Neuronal stem cell (in vitro differentiated cells): ENCODE data around the gene TOR3A.

Experiments used
- DNase-seq: peaks from one replicate; pipeline ENCODE4 v3.0.0-alpha.2; 2013; ENCODE audit warnings: low spot score
- H2AFZ ChIP-seq: one replicate; pipeline ENCODE4 v1.6.1; 2013; ENCODE audit warnings: mild to moderate bottlenecking, low read length, inconsistent platforms
- H2AK5ac ChIP-seq: 2 replicates; pipeline ENCODE4 v1.6.1; 2013; ENCODE audit warnings: low read depth, mild to moderate bottlenecking, inconsistent platforms, low read length, moderate library complexity, mixed read lengths
- H2BK120ac ChIP-seq: 2 replicates; pipeline ENCODE4 v1.6.1; 2013; ENCODE audit warnings: low read depth, mild to moderate bottlenecking, inconsistent platforms, low read length, moderate library complexity, mixed read lengths
- H2BK12ac ChIP-seq: one replicate; pipeline ENCODE4 v1.6.1; 2013; ENCODE audit warnings: low read length, inconsistent platforms
- H2BK15ac ChIP-seq: 2 replicates; pipeline ENCODE4 v1.6.1; 2013; ENCODE audit warnings: mild to moderate bottlenecking, low read length, inconsistent platforms, mixed read lengths
- H2BK5ac ChIP-seq: one replicate; pipeline ENCODE4 v1.6.1; 2013; ENCODE audit warnings: inconsistent platforms, mild to moderate bottlenecking, low read length, moderate library complexity
- H3K14ac ChIP-seq: one replicate; pipeline ENCODE4 v1.6.1; 2013; ENCODE audit warnings: low read length, inconsistent platforms
- H3K18ac ChIP-seq: 2 replicates; pipeline ENCODE4 v1.6.1; 2013; ENCODE audit warnings: low read length, inconsistent platforms
- H3K23ac ChIP-seq: 2 replicates; pipeline ENCODE4 v1.6.1; 2013; ENCODE audit warnings: low read depth, mild to moderate bottlenecking, mixed read lengths, low read length, inconsistent platforms; ENCODE audit not compliant: poor library complexity
- H3K27ac ChIP-seq: replicated peaks from 3 replicates; pipeline ENCODE4 v1.5.1; 2013; ENCODE audit warnings: low read length, inconsistent platforms
- H3K27me3 ChIP-seq, 3 experiments: 2 replicates each; pipeline ENCODE4 v1.6.1; 2013; ENCODE audit warnings: low read length in 3 of 3, mild to moderate bottlenecking in 2 of 3, inconsistent platforms in 1 of 3, low read depth in 1 of 3, mixed read lengths in 1 of 3, moderate library complexity in 1 of 3; ENCODE audit not compliant: control insufficient read depth in 3 of 3, insufficient read depth in 3 of 3
- H3K36me3 ChIP-seq, 2 donors: replicated peaks in 1 of 2; 2 replicates each; pipeline ENCODE4 v1.6.1; 2013; ENCODE audit warnings: low read length in 2 of 2; ENCODE audit not compliant: control insufficient read depth in 2 of 2, insufficient read depth in 2 of 2
- H3K4ac ChIP-seq: 2 replicates; pipeline ENCODE4 v1.6.1; 2013; ENCODE audit warnings: inconsistent platforms, mild to moderate bottlenecking, low read length, moderate library complexity
- H3K4me1 ChIP-seq, 2 donors: 1 replicate in 1 of 2; 2 replicates in 1 of 2; pipeline ENCODE4 v1.6.1; 2013; ENCODE audit warnings: low read length in 2 of 2, low read depth in 1 of 2; ENCODE audit not compliant: control insufficient read depth in 2 of 2, insufficient read depth in 1 of 2
- H3K4me2 ChIP-seq: one replicate; pipeline ENCODE4 v1.6.1; 2013; ENCODE audit warnings: mild to moderate bottlenecking, low read length, inconsistent platforms; ENCODE audit not compliant: insufficient read depth, poor library complexity, severe bottlenecking
- H3K4me3 ChIP-seq, 2 donors: 2 replicates each; pipeline ENCODE4 v1.5.1; 2013; ENCODE audit warnings: low read length in 2 of 2, mild to moderate bottlenecking in 2 of 2, inconsistent platforms in 1 of 2, moderate library complexity in 1 of 2
- H3K79me1 ChIP-seq: one replicate; pipeline ENCODE4 v1.6.1; 2013; ENCODE audit warnings: low read depth, mild to moderate bottlenecking, inconsistent platforms, low read length, moderate library complexity
- H3K9ac ChIP-seq: one replicate; pipeline ENCODE4 v1.6.1; 2013; ENCODE audit warnings: mild to moderate bottlenecking, low read depth, low read length, inconsistent platforms; ENCODE audit not compliant: poor library complexity
- H3K9me3 ChIP-seq, 2 donors: replicated peaks in 1 of 2; 2 replicates each; pipeline versions ENCODE3 to v1.6.1; 2013; ENCODE audit warnings: low read length in 2 of 2, mild to moderate bottlenecking in 2 of 2, inconsistent platforms in 1 of 2, low read depth in 1 of 2, mixed read lengths in 1 of 2, moderate library complexity in 1 of 2; ENCODE audit not compliant: control insufficient read depth in 2 of 2, insufficient read depth in 1 of 2
- H4K8ac ChIP-seq: one replicate; pipeline ENCODE4 v1.6.1; 2013; ENCODE audit warnings: low read depth, mild to moderate bottlenecking, inconsistent platforms, low read length, moderate library complexity
- H4K91ac ChIP-seq: one replicate; pipeline ENCODE4 v1.6.1; 2013; ENCODE audit warnings: low read length, low read depth, mild to moderate bottlenecking, inconsistent platforms; ENCODE audit not compliant: poor library complexity
- WGBS, 2 donors: extraction: QIAGEN DNeasy Blood & Tissue Kit; methylation state at CpG; one replicate each; pipeline ENCODE4 v1.1.7; 2013; ENCODE audit warnings: missing lambda C conversion rate in 2 of 2, mixed read lengths in 1 of 2; ENCODE audit not compliant: insufficient read length in 2 of 2, insufficient replicate concordance in 1 of 2; ENCODE audit errors: extremely low coverage in 2 of 2; 5-methylcytosine and 5-hydroxymethylcytosine counted together

Gene TOR3A

GRCh38 chr1:179120736-179121135 lies 38.9 kb downstream of the TOR3A start:
- Histone ChIP-seq H3K18ac (no peak overlapping the region), H3K9me3 (no peaks in the 10 kb centered on the region), H2BK120ac (no peak overlapping the region), H2BK12ac (no peak overlapping the region), H3K27ac (no peak overlapping the region), H3K4me1 (no peaks in the 10 kb centered on the region), H3K27me3 (no peaks in the 10 kb centered on the region), H2AK5ac (no peak overlapping the region), H3K4ac (no peak overlapping the region), H4K91ac (no peak overlapping the region), H3K4me3 (no peak overlapping the region), H2BK5ac (no peak overlapping the region), H3K36me3 (peaks cover 10 to 63% of the 10 kb centered on the region in 2 donors), H2AFZ (no peak overlapping the region), H3K23ac (no peak overlapping the region), H3K4me2 (no peak overlapping the region), H3K9ac (no peak overlapping the region), H3K79me1 (no peaks in the 10 kb centered on the region), H4K8ac (no peak overlapping the region), H3K14ac (no peak overlapping the region), H2BK15ac (no peak overlapping the region)
- DNase-seq: no peak
- no CpG with 5 or more reads among the region's 2 CpGs for WGBS, 2 donors

GRCh38 chr1:179121159-179121938 lies 39.5 kb downstream of the TOR3A start:
- H2BK12ac ChIP-seq: no peak overlapping the region
- H3K14ac ChIP-seq: no peak overlapping the region
- no peak overlapping the region for H3K18ac ChIP-seq
- no peak overlapping the region for H3K23ac ChIP-seq
- H4K8ac ChIP-seq: no peak overlapping the region
- H4K91ac ChIP-seq: no peak overlapping the region
- H3K9ac ChIP-seq: no peak overlapping the region
- H3K27me3 ChIP-seq: no peaks in the 10 kb centered on the region
- no peak overlapping the region for H3K4ac ChIP-seq
- H2BK120ac ChIP-seq: no peak overlapping the region
- H3K4me2 ChIP-seq: no peak overlapping the region
- H3K79me1 ChIP-seq: no peaks in the 10 kb centered on the region
- H2BK5ac ChIP-seq: no peak overlapping the region
- peaks cover 12 to 68% of the 10 kb centered on the region in 2 donors for H3K36me3 ChIP-seq
- H2AK5ac ChIP-seq: no peak overlapping the region
- H3K9me3 ChIP-seq: peaks cover 0 to 1% of the 10 kb centered on the region in 2 donors
- no CpG with 5 or more reads among the region's 7 CpGs for WGBS, 2 donors
- H3K4me3 ChIP-seq: no peak overlapping the region
- no peak overlapping the region for H2BK15ac ChIP-seq
- H3K27ac ChIP-seq: no peak overlapping the region
- H3K4me1 ChIP-seq: peaks cover 0 to 1% of the 10 kb centered on the region in 2 donors
- no peak overlapping the region for H2AFZ ChIP-seq
- DNase-seq: no peak

GRCh38 chr1:179124873-179125272 lies 43.0 kb downstream of the TOR3A start:
- Histone ChIP-seq H3K4me2 (no peak overlapping the region), H3K4me3 (no peak overlapping the region), H3K4me1 (peaks cover 0 to 2% of the 10 kb centered on the region in 2 donors), H4K91ac (no peak overlapping the region), H2AK5ac (no peak overlapping the region), H2BK15ac (no peak overlapping the region), H3K4ac (no peak overlapping the region), H2AFZ (no peak overlapping the region), H3K27me3 (no peaks in the 10 kb centered on the region), H3K27ac (no peak overlapping the region), H2BK5ac (no peak overlapping the region), H3K23ac (no peak overlapping the region), H3K79me1 (no peaks in the 10 kb centered on the region), H3K36me3 (peaks cover 6 to 42% of the 10 kb centered on the region in 2 donors), H3K9me3 (peaks cover 0 to 2% of the 10 kb centered on the region in 2 donors), H2BK120ac (no peak overlapping the region), H3K14ac (no peak overlapping the region), H4K8ac (no peak overlapping the region), H2BK12ac (no peak overlapping the region), H3K18ac (no peak overlapping the region), H3K9ac (no peak overlapping the region)
- WGBS, 2 donors: no CpG with 5 or more reads among the region's 1 CpG
- no peak for DNase-seq

- Histone ChIP-seq H3K27ac (no peak overlapping the region), H2AFZ (no peak overlapping the region), H2AK5ac (no peak overlapping the region), H3K18ac (no peak overlapping the region), H3K23ac (no peak overlapping the region), H3K36me3 (peaks cover 7 to 45% of the 10 kb centered on the region in 2 donors), H4K8ac (no peak overlapping the region), H2BK120ac (no peak overlapping the region), H3K4me2 (no peak overlapping the region), H3K9ac (no peak overlapping the region), H3K4ac (no peak overlapping the region), H3K4me3 (peak overlapping the region in 1 of 2 donors; percentile 37), H3K27me3 (no peaks in the 10 kb centered on the region), H2BK12ac (no peak overlapping the region), H3K79me1 (no peaks in the 10 kb centered on the region), H2BK5ac (no peak overlapping the region), H3K9me3 (peaks cover 0 to 2% of the 10 kb centered on the region in 2 donors), H2BK15ac (no peak overlapping the region), H3K14ac (no peak overlapping the region), H4K91ac (no peak overlapping the region), H3K4me1 (peaks cover 0 to 2% of the 10 kb centered on the region in 2 donors)
- DNase-seq: no peak
- WGBS, 2 donors: no CpG with 5 or more reads among the region's 8 CpGs
Observed at GRCh38 chr1:179126338-179127060, 44.6 kb downstream of the TOR3A start.
